GM12878 (cell line): Measurements from ENCODE around the gene MT1B. TPM values are rescaled to one million over a fixed set of nuclear protein-coding genes. Genes with fewer than 3 reads are reported as not detected.

Experiments used
- ATAC-seq: fragments of 200-7000 bp; cut with Tn5 transposase; 3 replicates; pipeline ENCODE4 v1.9.1; 2020; ENCODE audit warnings: mild to moderate bottlenecking, moderate library complexity
- BruUV-seq: library from RNA; stranded (reverse); fragments of 400-500 nt; replicated peaks from 2 replicates; lab custom pipeline; 2021; lab: Mats Ljungman, UMichigan
- CTCF ChIA-PET: fragments of 300-600 bp; sonication (Branson Sonifier 250); formaldehyde crosslinking; extraction: SDS; loops from one replicate; lab custom pipeline; 2021; ENCODE audit warnings: inconsistent platforms; lab: Yijun Ruan, JAX
- POLR2A ChIA-PET: fragments of 350-600 bp; formaldehyde crosslinking; extraction: SDS; loops from one replicate; lab custom pipeline; 2021; ENCODE audit warnings: inconsistent platforms; lab: Charles Lee
- RAD21 ChIA-PET: fragments of 300-600 bp; sonication (Branson Sonifier 250); formaldehyde crosslinking; loops from one replicate; lab custom pipeline; 2023; ENCODE audit warnings: antibody characterized with exemption; ENCODE audit not compliant: unreplicated experiment; lab: Charles Lee
- SMC1A ChIA-PET: fragments of 300-600 bp; sonication (Branson Sonifier 250); formaldehyde crosslinking; loops from one replicate; lab custom pipeline; 2023; ENCODE audit not compliant: unreplicated experiment, uncharacterized antibody; lab: Charles Lee
- DNase-seq: peaks from one replicate; pipeline ENCODE4 v3.0.0-alpha.2; 2011; ENCODE audit warnings: low read depth, low spot score
- FAIRE-seq: peaks from 3 replicates; lab custom pipeline; 2011; peaks lifted over from hg19 to GRCh38; lab: Jason Lieb, UNC
- H2AFZ ChIP-seq: 2 replicates; pipeline ENCODE4 v1.6.0; 2011; ENCODE audit warnings: low read depth, low read length, control low read depth; ENCODE audit not compliant: control insufficient read depth
- H3K27ac ChIP-seq: 2 replicates; pipeline ENCODE4 v1.5.1; 2011; ENCODE audit warnings: control low read depth; ENCODE audit not compliant: control insufficient read depth, insufficient read depth
- H3K27me3 ChIP-seq, 2 experiments: replicated peaks in 1 of 2; 2 replicates each; pipeline versions ENCODE4 v1.6.0 to v1.6.1; 2011; ENCODE audit warnings: low read length in 1 of 2; ENCODE audit not compliant: control insufficient read depth in 2 of 2, insufficient read depth in 2 of 2
- H3K36me3 ChIP-seq, 2 experiments: 2 replicates each; pipeline ENCODE4 v1.5.1; 2011; ENCODE audit warnings: low read length in 1 of 2; ENCODE audit not compliant: control insufficient read depth in 2 of 2, insufficient read depth in 2 of 2
- H3K4me1 ChIP-seq: 2 replicates; pipeline ENCODE4 v1.6.1; 2011; ENCODE audit warnings: mild to moderate bottlenecking, low read length, moderate library complexity, mixed read lengths; ENCODE audit not compliant: control insufficient read depth, insufficient read depth
- H3K4me2 ChIP-seq: 2 replicates; pipeline ENCODE4 v1.6.0; 2011; ENCODE audit warnings: control low read depth; ENCODE audit not compliant: control insufficient read depth, insufficient read depth
- H3K4me3 ChIP-seq: fragments of 200-600 bp; sonication (generic); 2 replicates; pipeline ENCODE4 v1.5.1; 2016
- H3K79me2 ChIP-seq: 2 replicates; pipeline ENCODE4 v1.6.0; 2011; ENCODE audit warnings: low read length; ENCODE audit not compliant: control insufficient read depth, insufficient read depth
- H3K9ac ChIP-seq: 2 replicates; pipeline ENCODE4 v1.8.0; 2011; ENCODE audit warnings: low read length, control low read depth, mixed read lengths; ENCODE audit not compliant: control insufficient read depth, insufficient read depth
- H3K9me3 ChIP-seq: replicated peaks from 3 replicates; pipeline ENCODE4 v1.5.1; 2011; ENCODE audit warnings: mild to moderate bottlenecking, low read length; ENCODE audit not compliant: control insufficient read depth, insufficient read depth
- H4K20me1 ChIP-seq: 2 replicates; pipeline ENCODE4 v1.6.0; 2011; ENCODE audit not compliant: control insufficient read depth, insufficient read depth
- ATF2 ChIP-seq: IDR thresholded peaks from 2 replicates; pipeline ENCODE4 v1.6.1; 2012; ENCODE audit warnings: low read length, inconsistent platforms
- BACH1 ChIP-seq: fragments of 450-650 bp; IDR thresholded peaks from 2 replicates; pipeline ENCODE4 v1.6.1; 2017; ENCODE audit warnings: mild to moderate bottlenecking, borderline replicate concordance
- DPF2 ChIP-seq: fragments of 450-650 bp; IDR thresholded peaks from 2 replicates; pipeline ENCODE4 v1.6.1; 2017; ENCODE audit warnings: mild to moderate bottlenecking
- FOXM1 ChIP-seq: IDR thresholded peaks from 2 replicates; pipeline ENCODE4 v1.6.1; 2012; ENCODE audit warnings: low read depth, mild to moderate bottlenecking, inconsistent platforms, low read length, moderate library complexity
- GATAD2B ChIP-seq: fragments of 450-650 bp; conservative IDR thresholded peaks from 2 replicates; pipeline ENCODE4 v1.6.1; 2017; ENCODE audit warnings: low read depth, mild to moderate bottlenecking, moderate library complexity
- HSF1 ChIP-seq: fragments of 150-350 bp; IDR thresholded peaks from 2 replicates; pipeline ENCODE4 v1.6.1; 2014; ENCODE audit warnings: mild to moderate bottlenecking, low read depth, low read length
- IRF4 ChIP-seq: IDR thresholded peaks from 2 replicates; pipeline ENCODE4 v1.6.1; 2011; ENCODE audit warnings: low read depth, low read length
- KDM1A ChIP-seq: fragments of 200-600 bp; sonication (generic); IDR thresholded peaks from 2 replicates; pipeline ENCODE4 v1.6.1; 2016; ENCODE audit warnings: borderline replicate concordance
- MEF2A ChIP-seq: IDR thresholded peaks from 2 replicates; pipeline ENCODE4 v1.6.1; 2011; ENCODE audit warnings: low read depth, mild to moderate bottlenecking, low read length, moderate library complexity; ENCODE audit not compliant: insufficient read depth
- NR2F1 ChIP-seq: fragments of 450-650 bp; conservative IDR thresholded peaks from 2 replicates; pipeline ENCODE4 v1.6.1; 2017; ENCODE audit warnings: mild to moderate bottlenecking
- NRF1 ChIP-seq: conservative IDR thresholded peaks from 2 replicates; pipeline ENCODE4 v1.6.1; 2011; ENCODE audit warnings: mild to moderate bottlenecking, low read depth, low read length, improper control_type of control experiment
- RAD21 ChIP-seq: IDR thresholded peaks from 2 replicates; pipeline ENCODE4 v1.6.1; 2011; ENCODE audit warnings: mild to moderate bottlenecking, low read depth, low read length, moderate library complexity; ENCODE audit not compliant: insufficient read depth
- RUNX3 ChIP-seq: IDR thresholded peaks from 2 replicates; pipeline ENCODE4 v1.6.1; 2012; ENCODE audit warnings: low read length, inconsistent platforms
- SREBF1 ChIP-seq: IDR thresholded peaks from 2 replicates; pipeline ENCODE4 v1.6.1; 2012; ENCODE audit warnings: mild to moderate bottlenecking, low read length
- TBL1XR1 ChIP-seq: IDR thresholded peaks from 2 replicates; pipeline ENCODE4 v1.6.1; 2012; ENCODE audit warnings: low read depth, low read length, improper control_type of control experiment
- ZNF687 ChIP-seq: fragments of 450-650 bp; IDR thresholded peaks from 2 replicates; pipeline ENCODE4 v1.6.1; 2017; ENCODE audit warnings: mild to moderate bottlenecking, moderate library complexity
- ZZZ3 ChIP-seq: IDR thresholded peaks from 2 replicates; pipeline ENCODE4 v1.6.1; 2011; ENCODE audit warnings: low read depth; ENCODE audit not compliant: control insufficient read depth, insufficient read length
- WGBS: methylation state at CpG from one replicate; pipeline ENCODE4 v1.1.6; 2016; ENCODE audit warnings: low lambda C conversion rate; ENCODE audit not compliant: insufficient replicate concordance, insufficient coverage; ENCODE audit errors: missing lambda C conversion rate; 5-methylcytosine and 5-hydroxymethylcytosine counted together
- in situ Hi-C: fragments of 300-500 bp; cut with MboI; formaldehyde crosslinking; loops from 9 replicates; pipeline ENCODE4 v1.14.3; 2018; ENCODE audit warnings: mixed read lengths
- intact Hi-C: fragments of 100-400 bp; cut with micrococcal nuclease; formaldehyde crosslinking; loops from one replicate; pipeline ENCODE4 v1.14.2; 2022; ENCODE audit not compliant: unreplicated experiment
- polyA plus RNA-seq, 11 experiments: library from polyadenylated mRNA; depleted of rRNA in 4 of 11; unstranded in 6 of 11; stranded (reverse) in 5 of 11; fragments of >200 nt; fragmentation: Nextera tagmentation in 4 of 11; fragmentation: Illumina TruSeq in 1 of 11; extraction: Ambion mirVana in 4 of 11; extraction: Trizol in 1 of 11; gene quantifications; 1 replicate in 1 of 11; 2 replicates in 10 of 11; pipeline versions ENCODE4 v1.2.1 to v1.2.3, GENCODE V29; 2011 to 2016; ENCODE audit warnings: inconsistent platforms in 2 of 11, missing spikeins in 2 of 11, low read depth in 1 of 11
- total RNA-seq, 4 experiments: library from RNA; depleted of rRNA in 3 of 4; stranded (reverse); fragments of >200 nt in 3 of 4; fragmentation: Illumina TruSeq in 1 of 4; extraction: Trizol in 1 of 4; gene quantifications; 2 replicates each; pipeline versions ENCODE4 v1.2.1 to v1.2.3, GENCODE V29; 2013 to 2021

MT1B gene
- total and polyA plus RNA-seq, 10 of the 15 experiments (the other 5 are each of a cell fraction or from before 2014, with no cell fraction given), result not detected

- no peak for TF ChIP-seq HSF1
- no peak for TF ChIP-seq NRF1
- no peak for TF ChIP-seq TBL1XR1
- no peak for TF ChIP-seq SREBF1
- no peak for TF ChIP-seq FOXM1
- no peak for TF ChIP-seq DPF2
Observed at GRCh38 chr16:56657555-56658326, 6.1 kb downstream of the MT1B start, which contains the start of gene MT1F (continued).

- no peak for FAIRE-seq
- peaks cover 12 to 14% of the 10 kb centered on the region in 2 experiments for H3K27me3 ChIP-seq
- H3K4me1 ChIP-seq, result no peaks in the 10 kb centered on the region
- H3K36me3 ChIP-seq, result no peaks in the 10 kb centered on the region
- no peak for DNase-seq
- WGBS, result 44% methylated on average over 10 of the region's 10 CpGs
- RAD21 ChIA-PET, result no interaction called here
- CTCF ChIA-PET, result no interaction called here
- ATAC-seq, result no peak
- H3K79me2 ChIP-seq, result no peaks in the 10 kb centered on the region
- in situ Hi-C loops, result no loop called here
- POLR2A ChIA-PET, result no interaction called here
- H3K4me3 ChIP-seq, result 0 out of 2 replicates have a peak overlapping the region, but pooled peaks have one; percentile 52
- no TSS peak for BruUV-seq
- H3K9ac ChIP-seq, result no peak overlapping the region
- H3K4me2 ChIP-seq, result peak overlapping the region; percentile 72; the same call in 1 of the 2 replicates
- intact Hi-C loops, result no loop called here
- H3K9me3 ChIP-seq, result no peaks in the 10 kb centered on the region
- H4K20me1 ChIP-seq, result no peaks in the 10 kb centered on the region
- SMC1A ChIA-PET, result no interaction called here
- H2AFZ ChIP-seq, result peak overlapping the region; percentile 75; the same call in 1 of the 2 replicates
- H3K27ac ChIP-seq, result no peak overlapping the region
- TF ChIP-seq ZZZ3 (no peak), RAD21 (no peak), NR2F1 (no peak), GATAD2B (no peak), BACH1 (no peak), MEF2A (no peak), ZNF687 (no peak), RUNX3 (no peak), KDM1A (no peak), ATF2 (no peak), IRF4 (no peak)
Observed at GRCh38 chr16:56658327-56658875, 6.7 kb downstream of the MT1B start.
